Measurements from ENCODE around the gene UBL4A.

UBL4A gene

DNA sequence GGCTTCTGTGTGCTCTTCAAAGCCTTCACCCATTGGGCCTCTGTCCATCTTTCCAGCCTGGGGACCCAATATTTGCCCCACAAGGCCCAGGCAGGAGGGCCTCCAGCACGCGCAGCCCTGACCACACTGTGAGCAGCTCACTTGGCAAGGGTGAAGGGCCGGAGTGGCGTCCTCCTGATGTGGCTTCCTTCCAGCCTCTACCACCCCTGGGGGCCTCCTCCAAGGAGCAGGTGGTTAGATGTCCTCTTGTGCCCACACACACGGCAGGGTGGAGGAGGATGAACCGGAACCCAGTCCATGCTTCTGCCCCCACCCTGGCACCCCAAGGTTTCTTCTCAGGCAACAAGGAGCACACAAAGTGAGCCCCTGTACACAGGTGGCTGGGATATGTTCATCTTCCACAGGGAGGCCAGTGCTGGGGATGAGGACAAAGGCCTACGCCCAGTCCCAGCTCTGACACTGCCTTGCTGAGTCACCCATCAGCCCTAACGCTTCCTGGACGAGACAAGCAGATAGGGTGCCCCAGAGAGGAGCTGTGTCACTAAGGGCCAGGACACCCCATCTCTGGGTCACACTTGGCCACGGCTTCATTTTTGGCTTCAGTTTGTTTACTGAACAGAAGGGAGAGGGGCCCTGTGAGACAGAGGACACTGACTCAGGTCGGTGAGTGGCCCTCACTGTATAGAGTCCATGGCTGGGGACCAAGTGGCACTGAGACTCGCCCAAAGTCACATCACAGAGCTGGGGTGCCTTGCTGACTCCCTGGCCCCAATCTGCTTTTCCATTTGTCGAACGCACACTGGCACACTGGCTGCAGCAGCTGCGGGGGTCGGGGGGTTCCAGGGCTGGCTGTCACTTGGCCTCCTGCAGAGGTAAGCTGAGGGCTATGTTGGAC, 1.9 kb downstream of the UBL4A start:
- in situ Hi-C loops (cut with HindIII; ENCODE audit: low sequenced_read_pairs) = no loop called here

DNA sequence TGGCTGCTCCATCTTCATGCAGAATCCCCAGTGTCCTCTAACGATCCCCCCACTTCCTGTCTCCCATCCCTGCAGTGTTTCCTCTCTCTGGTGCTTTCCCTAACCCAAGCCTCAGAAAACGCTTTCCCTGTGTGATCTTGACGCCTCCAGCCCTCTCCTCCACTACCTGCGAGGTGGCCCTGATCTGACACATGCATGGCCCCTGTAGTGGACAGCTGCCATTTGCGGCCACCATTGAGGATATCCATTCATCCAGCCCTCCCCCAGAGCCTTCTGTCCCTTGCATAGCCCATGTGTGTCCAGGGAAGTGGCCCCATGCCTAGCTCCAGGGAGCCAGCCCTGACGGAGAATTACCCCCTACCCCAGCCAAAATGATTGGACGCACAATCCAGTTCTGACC, 3.1 kb downstream of the UBL4A start:
- in situ Hi-C loops (cut with HindIII; ENCODE audit: low sequenced_read_pairs) = no loop called here

DNA sequence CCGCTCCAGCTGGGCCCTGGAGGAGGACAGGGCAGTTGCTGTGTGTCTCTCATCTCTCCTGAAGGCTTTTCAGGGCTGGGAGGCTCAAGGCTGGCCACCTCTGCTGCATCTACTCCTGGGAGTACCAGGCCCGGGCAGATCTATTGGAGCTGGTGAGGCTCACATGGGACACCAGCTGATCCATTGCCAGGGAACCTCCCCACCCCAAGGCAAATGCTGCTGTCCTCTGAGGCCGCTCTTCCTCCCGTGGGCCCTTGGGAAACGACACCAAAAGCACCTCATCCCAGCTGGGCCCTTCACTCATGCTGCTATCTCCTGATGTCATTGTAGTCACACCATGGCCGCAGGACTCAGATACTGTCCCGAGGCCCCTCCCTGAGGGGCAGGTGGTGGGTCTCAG, 3.6 kb downstream of the UBL4A start:
- in situ Hi-C loops (cut with HindIII; ENCODE audit: low sequenced_read_pairs) = no loop called here

DNA sequence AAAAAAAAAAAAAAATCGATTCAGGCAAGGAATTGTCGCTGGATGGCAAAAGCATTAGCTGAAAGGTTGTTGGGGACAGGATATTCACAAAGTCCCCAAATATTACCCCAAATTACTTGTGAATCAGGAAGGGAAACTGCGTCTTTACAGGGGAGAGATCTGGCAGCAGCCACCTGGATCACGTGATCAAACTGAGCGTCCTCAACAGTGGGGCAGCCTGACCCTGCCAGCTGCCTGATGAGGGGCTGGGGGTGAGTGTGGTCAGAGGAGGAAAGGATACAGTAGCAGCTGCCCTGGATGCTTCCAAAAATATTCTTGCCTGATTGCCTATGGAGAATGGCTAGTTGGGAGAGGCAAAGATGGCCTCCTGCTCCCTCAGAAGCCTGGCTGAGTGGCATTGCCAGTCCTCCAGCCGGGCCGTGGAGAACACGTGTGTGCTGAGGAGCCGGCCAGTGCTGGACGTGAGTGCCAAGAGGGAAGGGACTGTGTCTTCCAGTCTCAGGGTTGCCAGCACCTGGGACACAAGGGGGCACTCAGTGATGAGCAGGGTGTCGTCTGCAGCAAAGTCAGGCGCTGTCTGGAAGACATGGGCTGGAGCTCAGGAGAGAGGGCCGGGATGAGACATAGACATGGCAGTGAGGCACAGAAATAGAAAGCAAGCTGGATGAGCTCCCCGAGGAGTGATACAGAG, 4.4 kb downstream of the UBL4A start:
- in situ Hi-C loops (cut with HindIII; ENCODE audit: low sequenced_read_pairs) = no loop called here

DNA sequence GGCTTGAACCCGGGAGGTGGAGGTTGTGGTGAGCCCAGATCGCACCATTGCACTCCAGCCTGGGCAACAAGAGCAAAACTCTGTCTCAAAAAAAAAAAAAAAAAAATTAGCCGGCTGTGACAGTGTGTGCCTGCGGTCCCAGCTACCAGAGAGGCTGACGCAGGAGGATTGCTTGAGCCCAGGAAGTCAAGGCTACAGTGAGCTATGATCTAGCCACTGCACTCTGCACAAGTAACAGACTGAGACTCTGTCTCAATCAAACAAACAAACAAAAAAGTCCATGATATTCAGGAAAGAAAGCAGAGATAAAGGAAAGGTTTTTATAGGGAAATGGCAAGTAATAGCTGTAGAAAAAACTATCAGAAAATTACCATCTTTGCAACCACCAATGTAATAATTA, 5.2 kb downstream of the UBL4A start:
- in situ Hi-C loops (cut with HindIII; ENCODE audit: low sequenced_read_pairs) = no loop called here

DNA sequence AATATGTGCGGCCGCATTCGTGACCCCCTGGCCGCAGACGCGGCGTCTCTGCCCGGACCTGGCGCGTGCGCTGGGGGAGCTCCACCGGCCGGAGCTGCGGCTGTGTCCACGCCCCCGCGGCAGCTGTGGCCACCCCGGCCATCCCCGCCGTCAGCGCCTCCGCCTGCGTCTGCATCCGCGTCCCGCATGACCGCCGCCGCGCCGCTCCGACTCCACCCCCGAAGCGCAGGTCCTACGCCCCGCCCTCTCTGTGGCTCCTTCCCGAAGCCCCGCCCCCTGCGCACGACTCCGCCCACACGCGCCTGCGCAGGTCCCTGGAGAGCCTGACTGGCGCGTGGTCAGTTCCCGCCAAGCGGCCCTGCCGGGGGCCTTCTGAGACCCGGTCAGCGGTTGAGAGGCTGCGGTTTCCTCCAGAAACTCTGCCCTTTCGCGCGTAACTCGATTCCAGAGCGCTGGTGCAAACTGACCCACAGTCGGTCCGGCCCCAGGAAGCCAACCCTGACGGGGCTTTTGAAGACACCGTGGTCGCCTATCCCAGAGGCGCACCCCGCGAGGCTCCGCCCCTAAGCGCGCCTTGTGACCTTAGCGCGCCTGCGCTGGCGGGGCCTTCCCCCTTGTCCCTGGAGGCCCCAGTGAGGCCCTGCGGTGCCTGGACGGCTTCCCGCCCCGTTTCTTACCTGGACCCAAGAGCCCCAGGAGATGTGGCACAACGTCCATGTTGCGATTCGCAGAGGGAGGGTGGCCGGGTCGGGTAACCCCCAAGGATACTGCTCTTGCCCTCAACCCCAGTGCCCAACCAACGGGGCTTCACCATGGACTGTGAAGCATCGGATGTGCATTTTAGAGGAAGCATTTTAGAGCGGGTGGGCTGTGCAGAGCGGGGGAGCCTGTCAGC, 7.4 kb downstream of the UBL4A start, which contains the start of gene LAGE3:
LAGE3 (minus strand) TSS at position 554 of the 895 bp plus-strand sequence; CDS start at position 188, 366 bp downstream.
- in situ Hi-C loops (cut with HindIII; ENCODE audit: low sequenced_read_pairs) = no loop called here

DNA sequence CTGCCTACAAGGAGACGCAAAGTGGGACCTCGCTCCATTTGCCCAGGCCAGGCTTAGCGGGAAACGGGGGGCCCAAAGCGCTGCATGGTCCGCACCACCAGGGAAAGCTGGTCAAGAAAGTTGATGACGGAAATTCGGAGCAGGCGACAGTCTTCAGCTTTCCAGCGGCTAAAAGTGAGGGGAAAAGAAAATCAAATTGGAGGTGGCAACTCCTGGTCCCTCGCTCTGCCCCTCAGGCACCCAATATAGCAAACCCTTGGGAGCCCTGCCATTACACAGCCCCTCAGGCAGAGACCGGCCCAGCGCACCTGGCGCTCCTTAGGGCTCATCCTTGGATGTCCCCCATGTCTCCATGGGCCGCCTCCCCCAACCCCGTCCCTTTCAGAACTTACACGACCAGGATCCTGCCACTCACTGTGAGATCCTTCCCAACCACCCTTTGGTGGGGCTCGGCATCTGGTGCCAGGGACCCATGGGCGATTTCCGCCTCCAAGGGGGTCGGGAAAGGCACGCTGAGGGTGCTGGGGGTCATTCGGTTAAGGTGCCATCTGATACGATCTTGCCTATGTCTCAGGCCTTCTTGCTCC, 8.4 kb downstream of the UBL4A start:
- in situ Hi-C loops (cut with HindIII; ENCODE audit: low sequenced_read_pairs) = no loop called here

DNA sequence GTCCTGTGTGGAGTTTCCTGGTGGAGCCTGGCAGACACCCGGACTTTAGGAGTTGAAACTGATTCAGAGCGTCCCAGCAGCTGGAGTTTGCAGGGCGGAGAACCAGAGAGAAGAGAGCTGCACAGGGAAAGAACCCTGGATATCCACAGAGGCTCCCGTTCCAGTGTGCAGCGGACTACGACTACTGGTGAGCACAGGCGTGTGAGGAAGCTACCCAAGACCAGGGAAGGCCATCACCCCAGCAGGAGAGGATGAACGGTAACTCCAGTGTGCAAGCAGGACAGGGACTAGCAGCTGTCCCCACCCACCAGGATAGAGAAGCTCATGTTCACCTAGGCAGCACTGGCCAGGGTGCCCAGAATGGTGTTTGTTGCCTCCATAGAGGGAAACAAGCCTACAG, 9.6 kb downstream of the UBL4A start:
- in situ Hi-C loops (cut with HindIII; ENCODE audit: low sequenced_read_pairs) = no loop called here

DNA sequence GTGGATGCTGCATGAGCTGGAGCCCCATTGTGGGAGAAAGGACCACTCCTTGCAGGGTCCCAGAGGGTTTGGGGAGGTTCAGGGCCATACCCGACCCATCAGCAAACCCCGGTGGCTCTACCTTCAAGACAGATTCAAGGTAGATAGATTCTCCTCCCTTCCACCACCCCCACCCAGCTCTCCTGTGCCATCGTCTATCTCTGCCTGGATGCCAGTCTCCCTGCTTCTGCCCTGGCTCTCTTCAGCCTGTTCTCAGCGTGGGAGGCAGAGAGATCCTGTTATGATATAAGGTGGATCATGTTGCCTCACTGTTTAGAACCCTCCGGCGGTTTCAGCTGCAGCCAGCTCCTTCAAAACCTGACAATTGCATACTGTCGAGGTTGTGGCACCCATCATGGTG, 12.7 kb downstream of the UBL4A start:
- in situ Hi-C loops (cut with HindIII; ENCODE audit: low sequenced_read_pairs) = no loop called here

DNA sequence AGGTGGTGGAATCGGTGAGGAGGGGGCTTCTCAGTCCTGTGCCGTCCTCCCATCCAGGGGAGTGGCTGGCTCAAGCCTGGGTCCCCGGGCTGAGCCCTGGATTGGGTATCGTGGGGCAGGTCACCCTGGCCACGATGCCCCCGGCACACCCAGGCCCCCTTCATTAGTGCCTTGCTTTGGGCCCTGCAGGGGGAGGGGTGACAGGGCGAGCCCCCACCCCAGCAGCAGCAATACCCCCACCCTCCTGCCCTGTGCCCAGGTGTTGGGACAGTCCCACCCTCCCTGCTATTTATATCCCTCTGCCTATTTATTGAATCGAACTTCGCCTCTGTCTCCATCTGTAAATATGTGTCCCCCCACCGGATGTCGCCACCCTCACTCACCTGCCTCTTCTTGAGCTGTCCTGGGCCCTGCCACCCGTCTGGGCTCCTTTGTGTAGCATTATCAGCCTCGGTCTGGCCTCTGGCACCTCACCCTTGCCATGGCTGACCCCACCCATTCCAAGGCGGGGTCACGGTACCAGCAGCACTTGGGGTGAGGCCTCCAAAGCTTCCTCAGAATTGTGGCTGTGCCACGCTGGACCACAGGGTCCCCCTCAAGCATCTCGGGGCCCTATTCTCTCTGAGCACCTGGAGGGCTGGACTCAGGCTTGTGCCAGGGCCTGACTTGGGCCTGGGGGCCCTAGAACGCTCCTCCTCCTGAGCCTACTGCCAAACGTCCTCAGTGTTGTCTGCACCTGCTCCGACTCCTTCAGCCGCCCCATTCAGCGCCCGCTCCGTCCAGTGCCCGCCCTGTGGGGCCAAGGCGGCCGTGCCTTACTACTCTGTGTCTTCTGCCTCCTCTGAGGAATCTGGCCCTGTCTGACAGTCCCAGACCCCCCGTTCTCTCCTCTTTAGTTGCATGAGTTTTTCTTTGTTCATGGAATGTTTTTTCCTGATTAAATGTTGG, 13.5 kb downstream of the UBL4A start:
- in situ Hi-C loops (cut with HindIII; ENCODE audit: low sequenced_read_pairs) = no loop called here

DNA sequence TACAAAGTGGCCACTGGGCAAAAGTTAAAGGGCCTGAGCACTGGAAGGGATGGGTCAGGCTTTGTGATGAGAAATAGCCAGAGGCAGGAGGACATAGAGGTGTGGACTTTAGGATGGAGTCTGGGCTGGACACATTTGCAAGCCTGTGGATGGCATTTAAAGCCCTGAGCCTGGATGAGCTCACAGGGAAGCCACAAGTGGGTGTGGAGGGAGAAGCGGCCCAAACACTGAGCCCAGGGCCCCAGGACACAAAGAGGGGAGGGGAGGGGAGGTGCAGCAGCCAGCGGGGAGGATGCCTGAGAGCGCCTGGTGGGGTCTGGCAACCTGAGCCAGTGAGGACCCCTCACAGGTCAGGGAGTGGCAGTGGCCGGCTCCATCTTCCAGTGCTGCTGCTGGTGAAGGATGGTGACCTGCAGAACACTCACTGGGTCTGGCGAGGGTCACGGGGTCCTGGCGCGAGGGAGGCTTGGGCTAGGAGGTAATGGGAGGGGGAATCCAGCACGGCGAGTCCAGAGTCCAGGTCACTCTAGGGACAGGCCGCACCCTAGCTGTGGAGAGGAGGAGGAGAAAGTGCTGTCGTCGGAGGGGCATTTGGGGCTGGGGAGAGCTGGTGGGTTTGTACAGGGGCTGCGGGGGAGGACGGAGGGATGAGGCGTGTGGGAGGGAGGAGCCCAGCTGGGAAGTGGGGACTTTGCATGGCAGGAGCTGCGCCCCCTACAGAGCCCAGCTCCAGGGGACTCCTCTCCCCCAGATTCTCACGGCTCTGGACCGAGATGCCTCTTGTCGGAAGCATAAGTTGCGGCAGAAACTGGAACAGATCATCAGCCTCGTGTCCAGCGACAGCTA, 14.4 kb downstream of the UBL4A start:
- in situ Hi-C loops (cut with HindIII; ENCODE audit: low sequenced_read_pairs) = no loop called here

DNA sequence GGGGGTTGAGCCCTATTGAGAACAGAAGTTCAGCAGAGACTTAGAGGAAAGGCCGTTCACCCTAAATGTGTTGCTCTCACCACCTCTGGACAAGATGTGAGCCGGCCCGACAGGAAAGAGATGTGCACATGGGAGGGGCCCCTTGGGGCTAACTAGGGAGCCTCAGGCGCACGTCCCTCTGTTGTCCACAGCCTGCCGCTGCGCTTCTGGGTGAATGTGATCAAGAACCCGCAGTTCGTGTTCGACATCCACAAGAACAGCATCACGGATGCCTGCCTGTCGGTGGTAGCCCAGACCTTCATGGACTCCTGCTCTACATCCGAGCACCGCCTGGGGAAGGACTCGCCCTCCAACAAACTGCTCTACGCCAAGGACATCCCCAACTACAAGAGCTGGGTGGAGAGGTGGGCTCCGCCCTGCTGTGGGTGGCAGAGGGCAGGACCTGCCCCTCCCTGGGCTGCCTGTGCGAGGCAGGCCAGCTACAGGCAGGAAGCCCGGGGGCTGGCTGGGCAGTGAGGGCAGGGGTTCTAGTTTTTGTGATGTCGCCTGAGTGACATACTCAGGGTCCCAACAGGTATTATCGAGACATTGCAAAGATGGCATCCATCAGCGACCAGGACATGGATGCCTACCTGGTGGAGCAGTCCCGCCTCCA, 15.4 kb downstream of the UBL4A start:
- in situ Hi-C loops (cut with HindIII; ENCODE audit: low sequenced_read_pairs) = no loop called here

DNA sequence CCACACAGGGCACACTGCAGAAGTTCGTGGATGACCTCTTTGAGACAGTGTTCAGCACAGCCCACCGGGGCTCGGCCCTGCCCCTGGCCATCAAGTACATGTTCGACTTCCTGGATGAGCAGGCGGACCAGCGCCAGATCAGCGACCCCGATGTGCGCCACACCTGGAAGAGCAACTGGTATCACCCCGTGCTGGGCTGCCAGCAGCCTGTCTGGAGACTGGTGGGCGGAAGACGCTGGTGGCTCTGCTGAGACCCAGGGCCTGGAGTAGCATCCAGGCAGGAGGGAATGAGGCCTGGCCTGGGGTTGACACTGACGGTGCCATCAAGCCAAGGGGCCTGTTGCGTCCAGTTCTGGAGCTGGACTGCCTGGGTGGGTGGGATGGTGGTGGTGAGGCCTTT, 16.0 kb downstream of the UBL4A start:
- in situ Hi-C loops (cut with HindIII; ENCODE audit: low sequenced_read_pairs) = no loop called here

DNA sequence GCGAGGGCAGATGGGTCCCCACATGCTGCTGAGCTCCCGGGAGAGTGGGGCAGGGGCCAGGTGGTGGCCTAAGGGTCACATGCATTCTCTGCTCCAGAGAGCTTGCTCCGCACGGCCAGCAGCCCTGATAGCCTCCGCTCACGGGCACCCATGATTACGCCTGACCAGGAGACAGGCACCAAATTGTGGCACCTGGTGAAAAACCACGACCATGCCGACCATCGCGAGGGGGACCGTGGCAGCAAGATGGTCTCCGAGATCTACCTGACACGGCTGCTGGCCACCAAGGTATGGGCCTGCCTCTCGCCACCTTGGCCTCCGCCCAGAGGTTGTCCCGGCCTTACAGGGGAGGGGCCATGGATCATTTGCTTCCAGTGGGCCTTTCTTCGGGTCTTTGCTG, 16.5 kb downstream of the UBL4A start:
- in situ Hi-C loops (cut with HindIII; ENCODE audit: low sequenced_read_pairs) = no loop called here

DNA sequence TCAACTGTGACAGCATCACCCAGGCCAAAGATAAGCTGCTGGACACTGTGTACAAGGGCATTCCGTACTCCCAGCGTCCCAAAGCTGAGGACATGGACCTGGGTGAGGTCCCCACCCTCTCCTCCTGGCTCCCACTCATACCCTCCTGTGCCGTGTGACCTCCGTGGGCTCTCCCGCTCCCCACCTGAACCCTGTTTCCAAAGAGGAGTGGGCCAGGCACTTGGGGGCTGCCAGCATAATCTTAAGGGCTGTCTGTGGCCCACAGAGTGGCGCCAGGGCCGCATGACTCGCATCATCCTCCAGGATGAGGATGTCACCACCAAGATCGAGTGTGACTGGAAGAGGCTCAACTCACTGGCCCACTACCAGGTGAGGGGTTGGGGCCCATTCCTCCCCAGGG, 17.3 kb downstream of the UBL4A start:
- in situ Hi-C loops (cut with HindIII; ENCODE audit: low sequenced_read_pairs) = no loop called here

DNA sequence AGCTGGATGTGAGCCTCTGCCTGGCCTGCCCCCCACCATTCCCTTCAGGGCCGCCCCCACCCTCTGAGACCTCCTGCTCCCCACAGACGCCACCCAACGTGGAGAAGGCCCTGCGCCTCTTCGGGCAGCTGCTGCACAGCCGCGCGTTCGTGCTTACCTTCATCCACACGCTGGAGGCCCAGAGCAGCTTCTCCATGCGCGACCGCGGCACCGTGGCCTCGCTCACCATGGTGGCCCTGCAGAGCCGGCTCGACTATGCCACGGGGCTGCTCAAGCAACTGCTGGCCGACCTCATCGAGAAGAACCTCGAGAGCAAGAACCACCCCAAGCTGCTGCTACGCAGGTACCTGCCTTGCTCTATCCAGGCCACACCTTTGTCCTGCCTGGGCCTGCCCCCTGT, 18.2 kb downstream of the UBL4A start:
- in situ Hi-C loops (cut with HindIII; ENCODE audit: low sequenced_read_pairs) = no loop called here

DNA sequence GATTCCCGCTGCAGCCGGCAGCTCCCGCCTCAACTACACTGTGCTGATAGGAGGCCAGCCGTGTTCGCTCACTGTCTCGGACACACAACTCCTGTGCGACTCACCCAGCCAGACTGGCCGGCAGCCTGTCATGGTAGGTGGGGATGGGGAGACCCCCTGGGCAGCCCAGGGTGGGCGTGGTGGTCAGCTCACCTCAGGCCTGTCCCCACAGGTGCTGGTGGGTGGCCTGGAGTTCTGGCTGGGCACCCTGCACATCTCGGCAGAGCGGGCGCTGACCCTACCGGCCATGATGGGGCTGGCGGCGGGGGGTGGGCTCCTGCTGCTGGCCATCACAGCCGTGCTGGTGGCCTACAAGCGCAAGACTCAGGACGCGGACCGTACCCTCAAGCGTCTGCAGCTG, 18.9 kb downstream of the UBL4A start:
- in situ Hi-C loops (cut with HindIII; ENCODE audit: low sequenced_read_pairs) = no loop called here

DNA sequence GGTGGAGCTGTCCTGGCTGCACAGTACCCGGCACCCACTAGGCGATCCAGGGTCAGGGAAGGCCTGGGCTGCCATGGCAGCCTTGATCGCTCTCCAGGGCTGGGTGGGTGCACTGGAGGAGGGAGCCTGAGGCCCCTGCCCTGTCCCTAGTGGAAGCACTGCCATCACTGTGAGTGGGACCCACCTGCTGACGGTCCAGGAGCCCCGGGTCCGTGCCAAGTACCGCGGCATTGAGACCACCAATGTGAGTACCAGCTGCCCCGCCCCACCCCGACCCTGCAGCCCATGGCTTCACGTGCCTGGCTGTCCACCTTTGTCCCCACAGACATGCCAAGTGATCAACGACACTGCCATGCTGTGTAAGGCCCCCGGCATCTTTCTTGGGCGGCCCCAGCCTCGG, 19.5 kb downstream of the UBL4A start:
- in situ Hi-C loops (cut with HindIII; ENCODE audit: low sequenced_read_pairs) = no loop called here
